Ovary (tissue), 9 donors: Measurements from ENCODE around the gene XPC. TPM values are rescaled to one million over a fixed set of nuclear protein-coding genes. Genes with fewer than 3 reads are reported as not detected.

ENCODE experiments used
- DNase-seq, 5 donors: peaks; one replicate each; pipeline ENCODE4 v3.0.0-alpha.2; 2019 to 2020
- H3K27ac ChIP-seq, 2 donors: fragments of 200-600 bp; one replicate each; pipeline versions ENCODE4 v1.5.1 to v1.8.0; 2019 to 2022
- H3K27me3 ChIP-seq: fragments of 200-600 bp; one replicate; pipeline ENCODE4 v1.8.0; 2022
- H3K36me3 ChIP-seq: fragments of 200-600 bp; sonication (generic); one replicate; pipeline ENCODE4 v1.5.1; 2019
- H3K4me1 ChIP-seq: one replicate; pipeline ENCODE4 v1.8.1; 2013; ENCODE audit warnings: mild to moderate bottlenecking, moderate library complexity; ENCODE audit not compliant: insufficient read depth
- H3K4me3 ChIP-seq: fragments of 200-600 bp; sonication (generic); one replicate; pipeline ENCODE4 v1.5.1; 2017
- H3K9me3 ChIP-seq, 2 donors: fragments of 200-600 bp in 1 of 2; sonication (generic) in 1 of 2; one replicate each; pipeline versions ENCODE4 v1.5.1 to v1.8.1; 2013 to 2019; ENCODE audit warnings: mild to moderate bottlenecking in 1 of 2, moderate library complexity in 1 of 2
- CTCF ChIP-seq, 3 donors: fragments of 450-650 bp in 2 of 3; fragments of 200-600 bp in 1 of 3; IDR thresholded peaks; one replicate each; pipeline versions ENCODE4 v1.5.1 to v1.8.0; 2016 to 2022; ENCODE audit warnings: antibody characterized with exemption in 3 of 3, mild to moderate bottlenecking in 1 of 3
- EP300 ChIP-seq: sonication (generic); formaldehyde crosslinking; IDR thresholded peaks from one replicate; pipeline ENCODE4 v1.6.1; 2017; ENCODE audit warnings: antibody characterized with exemption
- POLR2A ChIP-seq: fragments of 450-650 bp; IDR thresholded peaks from one replicate; pipeline ENCODE4 v1.6.1; 2017; ENCODE audit warnings: antibody characterized with exemption, mild to moderate bottlenecking, moderate library complexity
- WGBS, 3 donors: extraction: QIAGEN DNeasy Blood & Tissue Kit in 1 of 3; methylation state at CpG; one replicate each; pipeline versions ENCODE4 v1.1.5 to v1.1.7; 2013 to 2017; 5-methylcytosine and 5-hydroxymethylcytosine counted together
- intact Hi-C, 4 donors: fragments of 100-400 bp; cut with DNase I; formaldehyde crosslinking; loops; one replicate each; pipeline versions ENCODE4 v1.11.0 to v1.15.1; 2022 to 2023
- polyA plus RNA-seq, 2 donors: library from polyadenylated mRNA; stranded (reverse); fragments of 200-250 nt in 1 of 2; fragments of 350-450 nt in 1 of 2; fragmentation: Illumina TruSeq in 1 of 2; extraction: RNeasy Lipid Tissue Mini Kit (QIAGEN cat#74804) in 1 of 2; gene quantifications; one replicate each; pipeline ENCODE4 v1.2.3, GENCODE V29; 2013 to 2014
- total RNA-seq, 7 donors: library from RNA; depleted of rRNA in 2 of 7; stranded (reverse); fragments of >200 nt in 2 of 7; fragmentation: NEBNext Ultra II Directional in 3 of 7; extraction: Animal tissue kit (Norgen Biotek cat#: 25700) in 3 of 7; gene quantifications; one replicate each; pipeline versions ENCODE4 v1.1.0 to v1.2.4, GENCODE V29; 2016 to 2023
- donor health status: DM: no; HTN: no; CAD: no; lungs with moderate emphysema.
- donor health status: DM: no; HTN: no; CAD: no.
- donor health status: Bipolar disorder and iron deficiency.
- donor health status: DM: yes; HTN: yes; CAD: no.
- donor health status: DM: no; HTN: no; CAD: no.
- donor health status: DM: yes; HTN: yes; CAD: no.

Gene XPC
- total and polyA plus RNA-seq, 9 donors, result 36.2 to 63.1 (median 40.6) TPM

- WGBS, 3 donors, result 92 to 95% (median 94%) methylated on average over 13 of the region's 13 CpGs
- TF ChIP-seq POLR2A (no peak), CTCF (IDR thresholded peaks at IDR 0.05) (no peak), EP300 (no peak)
- no peak overlapping the region for H3K27ac ChIP-seq
- intact Hi-C loops, result no loop called here
- H3K9me3 ChIP-seq, result peaks cover 0 to 4% of the 10 kb centered on the region in 2 donors
- DNase-seq, result no peak
- H3K4me1 ChIP-seq, result no peaks in the 10 kb centered on the region
- no peaks in the 10 kb centered on the region for H3K36me3 ChIP-seq
- no peak overlapping the region for H3K4me3 ChIP-seq
- H3K27me3 ChIP-seq, result no peaks in the 10 kb centered on the region
Measured at GRCh38 chr3:14156843-14157561, 21.4 kb downstream of the XPC start.

- DNase-seq, result no peak
- TF ChIP-seq CTCF (IDR thresholded peaks at IDR 0.05) (no peak), EP300 (no peak), POLR2A (no peak)
- Histone ChIP-seq H3K4me3 (no peak overlapping the region), H3K9me3 (no peaks in the 10 kb centered on the region), H3K36me3 (no peaks in the 10 kb centered on the region), H3K27ac (no peak overlapping the region), H3K27me3 (no peaks in the 10 kb centered on the region), H3K4me1 (no peaks in the 10 kb centered on the region)
- intact Hi-C loops, result no loop called here
- WGBS, 3 donors, result 95 to 97% (median 95%) methylated on average over 7 of the region's 7 CpGs
Measured at GRCh38 chr3:14156201-14156600, 22.2 kb downstream of the XPC start.

- H3K27me3 ChIP-seq, result no peaks in the 10 kb centered on the region
- TF ChIP-seq EP300 (no peak), CTCF (IDR thresholded peaks at IDR 0.05) (no peak), POLR2A (no peak)
- H3K9me3 ChIP-seq, result no peaks in the 10 kb centered on the region
- no peaks in the 10 kb centered on the region for H3K36me3 ChIP-seq
- 88 to 92% (median 89%) methylated on average over 7 of the region's 7 CpGs for WGBS, 3 donors
- no peak overlapping the region for H3K27ac ChIP-seq
- H3K4me3 ChIP-seq, result no peak overlapping the region
- DNase-seq, result no peak
- intact Hi-C loops, result no loop called here
- no peaks in the 10 kb centered on the region for H3K4me1 ChIP-seq
Measured at GRCh38 chr3:14154895-14155440, 23.4 kb downstream of the XPC start.

GRCh38 chr3:14154276-14154675, 24.1 kb downstream of the XPC start:
- DNase-seq, result no peak
- TF ChIP-seq CTCF (IDR thresholded peaks at IDR 0.05), result no peak
- no peak for TF ChIP-seq POLR2A
- TF ChIP-seq EP300, result no peak
- intact Hi-C loops, result no loop called here
- H3K4me1 ChIP-seq, result no peaks in the 10 kb centered on the region
- no peaks in the 10 kb centered on the region for H3K27me3 ChIP-seq
- no peaks in the 10 kb centered on the region for H3K36me3 ChIP-seq
- H3K9me3 ChIP-seq, result no peaks in the 10 kb centered on the region
- H3K27ac ChIP-seq, result no peak overlapping the region
- WGBS, 3 donors, result 87 to 95% (median 93%) methylated on average over 5 of the region's 5 CpGs
- no peak overlapping the region for H3K4me3 ChIP-seq
